Endothelial cell (in vitro differentiated cells): Measurements from ENCODE around the gene APOL6. TPM values are rescaled to one million over a fixed set of nuclear protein-coding genes. Genes with fewer than 3 reads are reported as not detected.

Source experiments
- DNase-seq: peaks from one replicate; pipeline ENCODE4 v3.0.0; 2021; ENCODE audit warnings: low spot score
- H3K27ac Mint-ChIP-seq: one replicate; pipeline ENCODE4 v1.8.0; 2021; ENCODE audit warnings: mixed read lengths, inconsistent platforms; ENCODE audit not compliant: unreplicated experiment
- H3K27me3 Mint-ChIP-seq: one replicate; pipeline ENCODE4 v1.8.0; 2021; ENCODE audit warnings: mild to moderate bottlenecking, moderate library complexity, mixed read lengths, inconsistent platforms; ENCODE audit not compliant: unreplicated experiment
- H3K36me3 Mint-ChIP-seq: one replicate; pipeline ENCODE4 v1.8.0; 2021; ENCODE audit warnings: mild to moderate bottlenecking, low read depth, mixed read lengths, inconsistent platforms; ENCODE audit not compliant: unreplicated experiment
- H3K4me1 Mint-ChIP-seq: one replicate; pipeline ENCODE4 v1.8.0; 2021; ENCODE audit warnings: mild to moderate bottlenecking, mixed read lengths, inconsistent platforms; ENCODE audit not compliant: unreplicated experiment
- H3K4me3 Mint-ChIP-seq: one replicate; pipeline ENCODE4 v1.8.0; 2021; ENCODE audit warnings: mild to moderate bottlenecking, mixed read lengths, inconsistent platforms; ENCODE audit not compliant: unreplicated experiment
- H3K9me3 Mint-ChIP-seq: one replicate; pipeline ENCODE4 v1.8.0; 2021; ENCODE audit warnings: mixed read lengths, inconsistent platforms; ENCODE audit not compliant: unreplicated experiment
- total RNA-seq: library from RNA; stranded (reverse); fragmentation: NEBNext Ultra II Directional; extraction: Animal tissue kit (Norgen Biotek cat#: 25700); gene quantifications from one replicate; pipeline ENCODE4 v1.2.1, GENCODE V29; 2021; ENCODE audit not compliant: unreplicated experiment
- TF ChIP-seq, protein P1 (sequence below): fragments of 200-600 bp; sonication (generic); IDR thresholded peaks from one replicate; pipeline ENCODE4 v1.5.0; 2021; ENCODE audit warnings: antibody characterized with exemption; ENCODE audit not compliant: unreplicated experiment

APOL6 gene
- total RNA-seq, 1 donor from 2014 or later: 0.23 TPM

DNA sequence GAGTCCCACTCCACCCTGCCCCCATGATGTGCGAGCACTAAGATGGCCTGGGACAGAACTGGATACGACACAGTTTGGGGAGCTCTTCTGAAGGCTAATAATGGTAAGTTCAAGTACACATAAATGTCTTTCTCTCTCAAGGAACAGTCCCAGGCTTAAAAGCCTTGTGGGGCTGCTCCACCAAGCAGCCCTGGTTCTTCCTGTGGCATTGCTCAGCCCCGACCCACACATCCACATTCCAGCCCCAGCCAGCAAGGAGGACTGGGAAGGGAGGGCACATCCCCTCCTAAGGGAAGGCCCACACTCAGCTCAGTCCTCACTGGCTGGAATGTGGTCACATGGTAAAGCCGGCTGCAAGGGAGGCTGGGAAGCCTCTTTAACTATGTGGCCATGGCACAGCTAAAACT is 17.9 kb upstream of the APOL6 start:
- TF ChIP-seq, protein P1, sequence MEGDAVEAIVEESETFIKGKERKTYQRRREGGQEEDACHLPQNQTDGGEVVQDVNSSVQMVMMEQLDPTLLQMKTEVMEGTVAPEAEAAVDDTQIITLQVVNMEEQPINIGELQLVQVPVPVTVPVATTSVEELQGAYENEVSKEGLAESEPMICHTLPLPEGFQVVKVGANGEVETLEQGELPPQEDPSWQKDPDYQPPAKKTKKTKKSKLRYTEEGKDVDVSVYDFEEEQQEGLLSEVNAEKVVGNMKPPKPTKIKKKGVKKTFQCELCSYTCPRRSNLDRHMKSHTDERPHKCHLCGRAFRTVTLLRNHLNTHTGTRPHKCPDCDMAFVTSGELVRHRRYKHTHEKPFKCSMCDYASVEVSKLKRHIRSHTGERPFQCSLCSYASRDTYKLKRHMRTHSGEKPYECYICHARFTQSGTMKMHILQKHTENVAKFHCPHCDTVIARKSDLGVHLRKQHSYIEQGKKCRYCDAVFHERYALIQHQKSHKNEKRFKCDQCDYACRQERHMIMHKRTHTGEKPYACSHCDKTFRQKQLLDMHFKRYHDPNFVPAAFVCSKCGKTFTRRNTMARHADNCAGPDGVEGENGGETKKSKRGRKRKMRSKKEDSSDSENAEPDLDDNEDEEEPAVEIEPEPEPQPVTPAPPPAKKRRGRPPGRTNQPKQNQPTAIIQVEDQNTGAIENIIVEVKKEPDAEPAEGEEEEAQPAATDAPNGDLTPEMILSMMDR: no peak
- H3K4me1 Mint-ChIP-seq: peaks cover 17% of the 10 kb centered on the region
- H3K36me3 Mint-ChIP-seq: no peaks in the 10 kb centered on the region
- H3K27ac Mint-ChIP-seq: no peak overlapping the region
- H3K27me3 Mint-ChIP-seq: peaks cover 11% of the 10 kb centered on the region
- no peaks in the 10 kb centered on the region for H3K9me3 Mint-ChIP-seq
- no peak overlapping the region for H3K4me3 Mint-ChIP-seq
- no peak for DNase-seq

DNA sequence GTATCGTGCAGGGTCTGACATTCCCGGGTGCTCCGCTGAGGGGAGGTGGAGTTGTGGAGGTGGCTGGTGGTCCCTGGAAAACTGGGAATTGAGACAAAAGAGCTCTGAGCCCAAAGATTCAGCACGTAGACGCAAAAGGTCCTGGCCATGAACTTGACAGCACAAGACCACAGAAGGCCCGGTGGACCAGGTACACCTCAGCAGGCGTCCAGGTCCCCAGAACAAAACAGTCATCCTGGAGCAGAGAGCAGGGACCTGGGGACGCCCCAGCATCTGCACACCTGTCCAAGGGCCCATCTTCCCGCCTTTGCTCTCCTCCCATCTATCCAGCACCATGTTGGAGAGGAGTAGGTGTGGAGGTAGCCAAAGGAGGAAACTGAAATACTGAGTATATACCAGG is 17.4 kb upstream of the APOL6 start:
- Mint-ChIP-seq H3K27ac (no peak overlapping the region), H3K4me1 (peaks cover 17% of the 10 kb centered on the region), H3K27me3 (peaks cover 11% of the 10 kb centered on the region), H3K9me3 (no peaks in the 10 kb centered on the region), H3K36me3 (no peaks in the 10 kb centered on the region), H3K4me3 (no peak overlapping the region)
- TF ChIP-seq, protein P1: no peak
- no peak for DNase-seq

DNA sequence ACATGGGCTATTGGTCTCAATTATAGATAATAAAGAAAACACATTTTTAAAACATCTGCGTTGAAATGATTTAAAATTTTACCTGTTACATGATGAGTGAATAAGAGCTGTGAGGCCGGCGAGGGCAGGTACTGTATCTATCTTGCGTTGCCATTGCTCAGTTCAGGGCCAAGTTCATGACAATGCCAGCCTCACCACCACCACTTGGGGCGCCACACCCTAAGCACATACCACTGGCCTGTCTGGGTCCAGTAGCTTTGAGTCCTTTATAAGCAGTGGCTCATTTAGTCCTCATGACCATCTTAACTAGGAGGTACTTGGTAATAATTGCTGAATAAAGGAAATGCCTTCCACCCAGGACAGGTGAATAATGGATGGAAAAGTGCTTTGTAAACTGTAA is 16.6 kb upstream of the APOL6 start:
- Mint-ChIP-seq H3K9me3 (no peaks in the 10 kb centered on the region), H3K4me1 (peaks cover 17% of the 10 kb centered on the region), H3K4me3 (no peak overlapping the region), H3K27me3 (peaks cover 11% of the 10 kb centered on the region), H3K36me3 (no peaks in the 10 kb centered on the region), H3K27ac (no peak overlapping the region)
- DNase-seq: peak; percentile 43
- TF ChIP-seq, protein P1: peak; percentile 67

DNA sequence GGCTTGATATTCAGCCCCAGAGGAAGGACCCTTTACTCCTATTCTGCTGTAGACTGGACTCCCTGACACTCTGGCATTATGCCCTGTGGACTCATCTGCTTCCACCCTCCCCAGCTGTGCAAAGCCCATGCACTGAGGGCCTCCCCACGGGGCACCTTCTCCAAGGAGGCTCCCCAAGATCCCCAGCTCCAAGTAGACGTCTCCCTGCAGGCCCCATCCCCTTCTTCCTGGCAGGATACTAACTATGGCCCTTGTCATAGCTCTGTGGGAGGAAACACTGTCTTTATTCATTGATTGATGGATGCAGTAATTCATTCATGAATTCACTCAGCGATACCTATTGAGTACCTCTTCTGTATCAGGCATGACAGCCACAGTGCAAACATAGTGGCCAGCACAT is 15.3 kb upstream of the APOL6 start:
- no peak overlapping the region for H3K27ac Mint-ChIP-seq
- DNase-seq: no peak
- TF ChIP-seq, protein P1: no peak

DNA sequence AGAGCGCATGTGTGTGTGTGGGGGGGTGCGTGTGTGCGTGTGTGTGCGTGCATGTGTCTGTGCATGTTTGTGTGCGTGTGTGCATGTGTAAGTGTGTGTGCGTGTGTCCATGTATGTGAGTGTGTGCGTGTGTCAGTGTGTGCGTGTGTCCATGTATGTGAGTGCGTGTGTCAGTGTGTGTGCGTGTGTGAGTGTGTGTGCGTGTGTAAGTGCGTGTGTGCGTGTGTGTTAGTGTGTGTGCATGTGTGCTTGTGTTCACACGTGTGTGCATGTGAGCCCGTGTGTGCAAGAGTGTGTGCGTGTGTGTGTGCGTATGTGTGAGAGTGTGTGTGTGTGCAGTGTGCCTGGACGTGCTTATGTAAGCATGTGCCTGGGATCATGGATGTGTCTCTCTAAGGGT is 14.7 kb upstream of the APOL6 start:
- no peak for DNase-seq
- TF ChIP-seq, protein P1: no peak
- Mint-ChIP-seq H3K9me3 (no peaks in the 10 kb centered on the region), H3K4me3 (peak overlapping the region; percentile 29), H3K27me3 (peaks cover 13% of the 10 kb centered on the region), H3K4me1 (peaks cover 17% of the 10 kb centered on the region), H3K36me3 (peaks cover 3% of the 10 kb centered on the region), H3K27ac (peak overlapping the region; percentile 73)

More for the DNA sequence above, 15.3 kb upstream of the APOL6 start:
- Mint-ChIP-seq H3K36me3 (peaks cover under 1% of the 10 kb centered on the region), H3K4me3 (no peak overlapping the region), H3K27me3 (peaks cover 11% of the 10 kb centered on the region), H3K4me1 (peaks cover 17% of the 10 kb centered on the region), H3K9me3 (no peaks in the 10 kb centered on the region)
